Endodermal cell (in vitro differentiated cells): Measurements from ENCODE around the gene HAND1. TPM values are rescaled to one million over a fixed set of nuclear protein-coding genes. Genes with fewer than 3 reads are reported as not detected.

Experiments used
- DNase-seq: peaks from one replicate; pipeline ENCODE4 v3.0.0-alpha.2; 2017
- H3K27ac ChIP-seq: 2 replicates; pipeline ENCODE4 v1.5.1; 2013; ENCODE audit warnings: mild to moderate bottlenecking, low read depth, low read length, moderate library complexity
- H3K27me3 ChIP-seq: 2 replicates; pipeline ENCODE4 v1.6.1; 2013; ENCODE audit warnings: mild to moderate bottlenecking, low read length, moderate library complexity; ENCODE audit not compliant: insufficient read depth, control insufficient read depth, poor library complexity, severe bottlenecking
- H3K36me3 ChIP-seq: 2 replicates; pipeline ENCODE4 v1.7.0; 2013; ENCODE audit warnings: mild to moderate bottlenecking, low read length, moderate library complexity; ENCODE audit not compliant: control insufficient read depth, insufficient read depth
- H3K4me1 ChIP-seq: one replicate; pipeline ENCODE4 v1.7.0; 2013; ENCODE audit warnings: low read length; ENCODE audit not compliant: control insufficient read depth, insufficient read depth
- H3K4me3 ChIP-seq: 2 replicates; pipeline ENCODE4 v1.5.1; 2013; ENCODE audit warnings: mild to moderate bottlenecking, low read length, moderate library complexity
- H3K9ac ChIP-seq: 2 replicates; pipeline ENCODE4 v1.6.1; 2013; ENCODE audit warnings: mild to moderate bottlenecking, low read length, moderate library complexity; ENCODE audit not compliant: poor library complexity, severe bottlenecking; ENCODE audit errors: extremely low read depth
- H3K9me3 ChIP-seq: 2 replicates; pipeline ENCODE4 v1.6.1; 2013; ENCODE audit warnings: mild to moderate bottlenecking, low read length, moderate library complexity; ENCODE audit not compliant: control insufficient read depth
- H3K27ac Mint-ChIP-seq: 2 replicates; pipeline ENCODE4 v1.8.0; 2020; ENCODE audit warnings: mixed read lengths
- H3K27me3 Mint-ChIP-seq: 2 replicates; pipeline ENCODE4 v1.8.0; 2021; ENCODE audit warnings: mild to moderate bottlenecking, mixed read lengths; ENCODE audit not compliant: insufficient read depth
- H3K36me3 Mint-ChIP-seq: 2 replicates; pipeline ENCODE4 v1.8.0; 2020; ENCODE audit warnings: low read depth, mixed read lengths
- H3K4me1 Mint-ChIP-seq: 2 replicates; pipeline ENCODE4 v1.8.0; 2020; ENCODE audit warnings: mixed read lengths
- H3K4me3 Mint-ChIP-seq: 2 replicates; pipeline ENCODE4 v1.8.0; 2020; ENCODE audit warnings: mild to moderate bottlenecking, moderate library complexity, mixed read lengths
- H3K9me3 Mint-ChIP-seq: 2 replicates; pipeline ENCODE4 v1.8.0; 2020; ENCODE audit warnings: mild to moderate bottlenecking, mixed read lengths
- CTCF ChIP-seq: fragments of 200-600 bp; sonication (generic); conservative IDR thresholded peaks from 2 replicates; pipeline ENCODE4 v1.5.0; 2021; ENCODE audit warnings: antibody characterized with exemption, mild to moderate bottlenecking
- WGBS, 2 experiments: methylation state at CpG; one replicate each; pipeline versions ENCODE4 v1.1.5 to v1.1.7; 2013; ENCODE audit warnings: missing lambda C conversion rate in 2 of 2, mixed read lengths in 1 of 2; ENCODE audit not compliant: insufficient coverage in 1 of 2, insufficient read length in 1 of 2; 5-methylcytosine and 5-hydroxymethylcytosine counted together
- total RNA-seq, 2 donors: library from RNA; stranded (reverse); fragmentation: NEBNext Ultra II Directional in 1 of 2; extraction: Animal tissue kit (Norgen Biotek cat#: 25700) in 1 of 2; gene quantifications; 2 replicates in 1 of 2; 3 replicates in 1 of 2; pipeline ENCODE4 v1.2.1, GENCODE V29; 2021

HAND1 gene
- total RNA-seq, 2 donors from 2014 or later, result not detected

- no peak for DNase-seq
- H3K36me3 ChIP-seq, result peaks cover 23% of the 10 kb centered on the region
- no peak overlapping the region for H3K27ac ChIP-seq
Observed at GRCh38 chr5:154447089-154447725, 30.8 kb downstream of the HAND1 start.

GRCh38 chr5:154446195-154447088 is 31.6 kb downstream of the HAND1 start:
- H3K9me3 Mint-ChIP-seq, result no peaks in the 10 kb centered on the region
- no peak overlapping the region for H3K27ac Mint-ChIP-seq

More at GRCh38 chr5:154447089-154447725, 30.8 kb downstream of the HAND1 start:
- Mint-ChIP-seq H3K27ac (no peak overlapping the region), H3K4me3 (peak overlapping the region; percentile 89), H3K27me3 (peaks cover 3% of the 10 kb centered on the region), H3K9me3 (no peaks in the 10 kb centered on the region), H3K4me1 (peaks cover 10% of the 10 kb centered on the region), H3K36me3 (peaks cover 12% of the 10 kb centered on the region)
- WGBS, 2 experiments, result 0 to 6% methylated on average over 5 to 10 of the region's 10 CpGs
- peak overlapping the region; percentile 97 for H3K4me3 ChIP-seq
- no peak overlapping the region for H3K9ac ChIP-seq
- H3K4me1 ChIP-seq, result peaks cover 3% of the 10 kb centered on the region
- no peaks in the 10 kb centered on the region for H3K27me3 ChIP-seq
- H3K9me3 ChIP-seq, result no peaks in the 10 kb centered on the region
- TF ChIP-seq CTCF, result no peak

More at GRCh38 chr5:154446195-154447088, 31.6 kb downstream of the HAND1 start:
- DNase-seq, result peak; percentile 82
- H3K27ac ChIP-seq, result no peak overlapping the region
- TF ChIP-seq CTCF, result no peak
- no peaks in the 10 kb centered on the region for H3K9me3 ChIP-seq
- peaks cover 17% of the 10 kb centered on the region for H3K36me3 ChIP-seq
- WGBS, 2 experiments, result 0% methylated on average over 10 to 87 of the region's 87 CpGs
- Mint-ChIP-seq H3K4me3 (peak overlapping the region; percentile 89), H3K4me1 (peaks cover 10% of the 10 kb centered on the region), H3K27me3 (peaks cover 3% of the 10 kb centered on the region), H3K36me3 (peaks cover 13% of the 10 kb centered on the region)
- no peaks in the 10 kb centered on the region for H3K27me3 ChIP-seq
- H3K4me3 ChIP-seq, result peak overlapping the region; percentile 97
- H3K9ac ChIP-seq, result peak overlapping the region; percentile 17
- peaks cover 3% of the 10 kb centered on the region for H3K4me1 ChIP-seq
